K562 (cell line): Measurements from ENCODE around the gene CEP350. TPM values are rescaled to one million over a fixed set of nuclear protein-coding genes. Genes with fewer than 3 reads are reported as not detected.

ENCODE experiments used
- BHLHE40 ChIP-seq: IDR thresholded peaks from 2 replicates; pipeline ENCODE4 v1.6.1; 2011; ENCODE audit warnings: low read length, improper control_type of control experiment
- CBFA2T3 ChIP-seq: fragments of 450-650 bp; IDR thresholded peaks from 2 replicates; pipeline ENCODE4 v1.6.1; 2017
- CBX1 ChIP-seq: sonication (generic); IDR thresholded peaks from 2 replicates; pipeline ENCODE4 v1.6.1; 2016; ENCODE audit warnings: antibody characterized with exemption, low read depth, mild to moderate bottlenecking
- CLOCK ChIP-seq: fragments of 250-450 bp; sonication (Bioruptor Pico); IDR thresholded peaks from 2 replicates; pipeline ENCODE4 v1.4.0; 2020; ENCODE audit warnings: mild to moderate bottlenecking, moderate library complexity, borderline replicate concordance
- EGR1 ChIP-seq: fragments of 450-650 bp; conservative IDR thresholded peaks from 2 replicates; pipeline ENCODE4 v1.6.1; 2017; ENCODE audit warnings: mild to moderate bottlenecking
- FOXP4 ChIP-seq: sonication (generic); formaldehyde crosslinking; IDR thresholded peaks from 2 replicates; pipeline ENCODE4 v1.8.0; 2022; ENCODE audit warnings: mild to moderate bottlenecking, missing genetic modification reagents, borderline replicate concordance
- GTF2A2 ChIP-seq: IDR thresholded peaks from 2 replicates; pipeline ENCODE4 v1.6.1; 2016; ENCODE audit warnings: mild to moderate bottlenecking, missing genetic modification characterization, missing compliant biosample characterization
- ILF3 ChIP-seq: fragments of 450-650 bp; IDR thresholded peaks from 2 replicates; pipeline ENCODE4 v1.6.1; 2018; ENCODE audit warnings: antibody characterized with exemption, mild to moderate bottlenecking, moderate library complexity, borderline replicate concordance
- PREB ChIP-seq: sonication (generic); formaldehyde crosslinking; IDR thresholded peaks from 2 replicates; pipeline ENCODE4 v1.8.1; 2023; ENCODE audit warnings: mild to moderate bottlenecking, missing genetic modification reagents
- RBM14 ChIP-seq: fragments of 200-400 bp; formaldehyde crosslinking; IDR thresholded peaks from 2 replicates; pipeline ENCODE4 v1.6.1; 2018; ENCODE audit warnings: low read depth, mild to moderate bottlenecking, low read length, moderate library complexity, borderline replicate concordance; ENCODE audit not compliant: insufficient read depth
- RBM34 ChIP-seq: fragments of 200-400 bp; formaldehyde crosslinking; IDR thresholded peaks from 2 replicates; pipeline ENCODE4 v1.6.1; 2018; ENCODE audit warnings: low read length, borderline replicate concordance; ENCODE audit not compliant: insufficient read depth
- RFX1 ChIP-seq: fragments of 450-650 bp; IDR thresholded peaks from 2 replicates; pipeline ENCODE4 v1.6.1; 2016; ENCODE audit warnings: mild to moderate bottlenecking, moderate library complexity
- ZFP91 ChIP-seq: sonication (generic); formaldehyde crosslinking; IDR thresholded peaks from 2 replicates; pipeline ENCODE4 v1.8.0; 2022; ENCODE audit warnings: mild to moderate bottlenecking, missing genetic modification reagents
- ZKSCAN1 ChIP-seq: fragments of 150-350 bp; IDR thresholded peaks from 2 replicates; pipeline ENCODE4 v1.6.1; 2016; ENCODE audit warnings: low read depth, low read length
- ZNF445 ChIP-seq: fragments of 250-450 bp; sonication (Bioruptor Pico); IDR thresholded peaks from 2 replicates; pipeline ENCODE4 v1.4.0; 2020; ENCODE audit warnings: low read depth, mild to moderate bottlenecking, moderate library complexity
- ZNF639 ChIP-seq, 2 experiments: fragments of 200-800 bp in 1 of 2; sonication (Bioruptor generic) in 1 of 2; sonication (generic) in 1 of 2; formaldehyde crosslinking in 1 of 2; IDR thresholded peaks in 1 of 2; conservative IDR thresholded peaks in 1 of 2; 2 replicates each; pipeline versions ENCODE4 v1.5.0 to v1.6.1; 2016 to 2020; ENCODE audit warnings: missing compliant biosample characterization in 1 of 2, missing genetic modification characterization in 1 of 2, missing genetic modification reagents in 1 of 2
- ZNF77 ChIP-seq: fragments of 250-450 bp; sonication (Bioruptor Pico); IDR thresholded peaks from 2 replicates; pipeline ENCODE4 v1.5.0; 2020
- ZZZ3 ChIP-seq: fragments of 450-650 bp; IDR thresholded peaks from 2 replicates; pipeline ENCODE4 v1.6.1; 2016; ENCODE audit warnings: antibody characterized with exemption, mild to moderate bottlenecking, moderate library complexity
- polyA plus RNA-seq, 8 experiments: library from polyadenylated mRNA; depleted of rRNA in 4 of 8; stranded (reverse) in 5 of 8; unstranded in 3 of 8; fragments of >200 nt; fragmentation: Nextera tagmentation in 2 of 8; fragmentation: Illumina TruSeq in 1 of 8; extraction: Ambion mirVana in 2 of 8; extraction: Trizol in 1 of 8; gene quantifications; 2 replicates each; pipeline versions ENCODE4 v1.2.1 to v1.2.3, GENCODE V29; 2011 to 2014; ENCODE audit warnings: inconsistent platforms in 1 of 8, missing spikeins in 1 of 8
- total RNA-seq, 7 experiments: library from RNA; depleted of rRNA in 6 of 7; stranded (reverse); fragments of >200 nt in 6 of 7; fragmentation: Illumina TruSeq in 2 of 7; extraction: Trizol in 2 of 7; gene quantifications; 2 replicates each; pipeline versions ENCODE4 v1.2.1 to v1.2.3, GENCODE V29; 2011 to 2021; ENCODE audit warnings: low replicate concordance in 1 of 7

The CEP350 gene
- total and polyA plus RNA-seq, 9 of the 15 experiments (the other 6 are each of a cell fraction or from before 2014, with no cell fraction given): 8.3 to 64.3 (median 28.0) TPM

- no peak for TF ChIP-seq ZFP91 (CRISPR knock-in tag)
- TF ChIP-seq CLOCK: no peak
- TF ChIP-seq ILF3: peak; percentile 33; the same call in 1 of the 2 replicates
- TF ChIP-seq CBFA2T3: 0 out of 2 replicates have a peak, but pooled peaks have one; percentile 21
- 0 out of 2 replicates have a peak, but pooled peaks have one; percentile 85 for TF ChIP-seq RBM14
- no peak for TF ChIP-seq GTF2A2 (tag)
- no peak for TF ChIP-seq EGR1
- peak; percentile 78 for TF ChIP-seq CBX1
- TF ChIP-seq ZNF639 (CRISPR knock-in tag; conservative IDR thresholded peaks at IDR 0.05 in 1 of 2, IDR thresholded peaks at IDR 0.05 in 1 of 2): peak in 1 of 2 experiments; percentile 91; a peak in 1 of 4 replicates
- TF ChIP-seq ZNF77: no peak
- peak; percentile 54; the same call in 1 of the 2 replicates for TF ChIP-seq BHLHE40
- no peak for TF ChIP-seq ZZZ3
- TF ChIP-seq RFX1: no peak
- peak; percentile 51; the same call in 1 of the 2 replicates for TF ChIP-seq ZKSCAN1
- peak; percentile 47 for TF ChIP-seq FOXP4 (CRISPR knock-in tag)
- no peak for TF ChIP-seq ZNF445 (CRISPR knock-in tag)
- no peak for TF ChIP-seq PREB (CRISPR knock-in tag)
- peak; percentile 59; the same call in 1 of the 2 replicates for TF ChIP-seq RBM34
Measured at GRCh38 chr1:179954493-179955286, at the start of gene CEP350 (continued).
